GM23338 (cell line): ENCODE results near the gene HS6ST3. TPM values are rescaled to one million over a fixed set of nuclear protein-coding genes. Genes with fewer than 3 reads are reported as not detected.

Experiments
- ATAC-seq: fragments of 200-7000 bp; cut with Tn5 transposase; 3 replicates; pipeline ENCODE4 v1.9.1; 2020
- DNase-seq: peaks from one replicate; pipeline ENCODE4 v3.0.0-alpha.2; 2015; ENCODE audit warnings: low spot score
- H2AFZ ChIP-seq: fragments of 200-600 bp; sonication (generic); 2 replicates; pipeline ENCODE4 v1.8.0; 2016; ENCODE audit warnings: antibody characterized with exemption, mild to moderate bottlenecking, moderate library complexity
- H3F3A ChIP-seq: fragments of 200-600 bp; sonication (generic); replicated peaks from 2 replicates; pipeline ENCODE4 v1.8.0; 2017; ENCODE audit warnings: antibody characterized with exemption, mixed run types, low read depth
- H3K27ac ChIP-seq: fragments of 200-600 bp; sonication (generic); 2 replicates; pipeline ENCODE4 v1.6.1; 2016; ENCODE audit warnings: low read depth
- H3K27me3 ChIP-seq: fragments of 200-600 bp; sonication (generic); 2 replicates; pipeline ENCODE4 v1.8.0; 2016; ENCODE audit warnings: mild to moderate bottlenecking, mixed run types, moderate library complexity; ENCODE audit not compliant: insufficient read depth
- H3K36me3 ChIP-seq: fragments of 200-600 bp; sonication (generic); 2 replicates; pipeline ENCODE4 v1.8.0; 2016; ENCODE audit warnings: mild to moderate bottlenecking; ENCODE audit not compliant: insufficient read depth
- H3K4me1 ChIP-seq: fragments of 200-600 bp; sonication (generic); 2 replicates; pipeline ENCODE4 v1.8.0; 2016; ENCODE audit warnings: mild to moderate bottlenecking, moderate library complexity; ENCODE audit not compliant: insufficient read depth
- H3K4me2 ChIP-seq: fragments of 200-600 bp; sonication (generic); 2 replicates; pipeline ENCODE4 v1.7.1; 2017; ENCODE audit warnings: mixed run types
- H3K4me3 ChIP-seq: fragments of 200-600 bp; sonication (generic); 2 replicates; pipeline ENCODE4 v1.6.1; 2016; ENCODE audit warnings: mixed run types
- H3K79me2 ChIP-seq: fragments of 200-600 bp; sonication (generic); replicated peaks from 2 replicates; pipeline ENCODE4 v1.8.0; 2017; ENCODE audit warnings: mild to moderate bottlenecking; ENCODE audit not compliant: insufficient read depth
- H3K9me2 ChIP-seq: fragments of 200-600 bp; sonication (generic); 2 replicates; pipeline ENCODE4 v1.8.0; 2017; ENCODE audit not compliant: insufficient read depth
- H4K20me1 ChIP-seq: fragments of 200-600 bp; sonication (generic); replicated peaks from 2 replicates; pipeline ENCODE4 v1.8.0; 2017; ENCODE audit warnings: mild to moderate bottlenecking; ENCODE audit not compliant: insufficient read depth
- H3K27ac Mint-ChIP-seq: 2 replicates; pipeline ENCODE4 v1.8.0; 2020; ENCODE audit warnings: inconsistent platforms, mild to moderate bottlenecking, moderate library complexity, mixed read lengths
- H3K27me3 Mint-ChIP-seq: 3 replicates; pipeline ENCODE4 v1.8.0; 2022; ENCODE audit warnings: low read depth, mild to moderate bottlenecking, moderate library complexity, mixed read lengths, inconsistent platforms; ENCODE audit not compliant: insufficient read depth, poor library complexity
- H3K36me3 Mint-ChIP-seq: 3 replicates; pipeline ENCODE4 v1.8.0; 2021; ENCODE audit warnings: low read depth, mild to moderate bottlenecking, inconsistent platforms, moderate library complexity, mixed read lengths
- H3K4me1 Mint-ChIP-seq: 3 replicates; pipeline ENCODE4 v1.8.0; 2020; ENCODE audit warnings: mild to moderate bottlenecking, inconsistent platforms, mixed read lengths
- H3K4me3 Mint-ChIP-seq: 3 replicates; pipeline ENCODE4 v1.8.0; 2021; ENCODE audit warnings: moderate library complexity, mild to moderate bottlenecking, inconsistent platforms, mixed read lengths
- H3K9me3 Mint-ChIP-seq: 3 replicates; pipeline ENCODE4 v1.8.0; 2020; ENCODE audit warnings: moderate library complexity, mild to moderate bottlenecking, inconsistent platforms, mixed read lengths
- CREB1 ChIP-seq: fragments of 250-450 bp; sonication (Bioruptor Pico); IDR thresholded peaks from 2 replicates; pipeline ENCODE4 v1.5.0; 2020; ENCODE audit warnings: low read depth, mild to moderate bottlenecking, moderate library complexity
- CTCF ChIP-seq, 2 experiments: fragments of 200-600 bp in 1 of 2; sonication (generic) in 1 of 2; conservative IDR thresholded peaks; 2 replicates each; pipeline versions ENCODE4 v1.5.1 to v1.6.1; 2016 to 2017; ENCODE audit warnings: antibody characterized with exemption in 2 of 2, low read depth in 2 of 2, mild to moderate bottlenecking in 2 of 2, moderate library complexity in 1 of 2
- ETS1 ChIP-seq: IDR thresholded peaks from 2 replicates; pipeline ENCODE4 v1.6.1; 2016; ENCODE audit warnings: antibody characterized with exemption
- EZH2 ChIP-seq: fragments of 200-600 bp; sonication (generic); IDR thresholded peaks from one replicate; pipeline ENCODE4 v1.8.0; 2017; ENCODE audit warnings: antibody characterized with exemption, mild to moderate bottlenecking, low read depth; ENCODE audit not compliant: unreplicated experiment
- JUNB ChIP-seq: IDR thresholded peaks from one replicate; pipeline ENCODE4 v1.6.1; 2016; ENCODE audit warnings: antibody characterized with exemption; ENCODE audit not compliant: unreplicated experiment
- NANOG ChIP-seq: IDR thresholded peaks from 2 replicates; pipeline ENCODE4 v1.6.1; 2016; ENCODE audit warnings: antibody characterized with exemption, borderline replicate concordance
- POLR2AphosphoS5 ChIP-seq: IDR thresholded peaks from 2 replicates; pipeline ENCODE4 v1.6.1; 2016; ENCODE audit warnings: antibody characterized with exemption, low read depth
- REST ChIP-seq: IDR thresholded peaks from one replicate; pipeline ENCODE4 v1.6.1; 2018; ENCODE audit warnings: antibody characterized with exemption; ENCODE audit not compliant: unreplicated experiment
- STAT1 ChIP-seq: IDR thresholded peaks from one replicate; pipeline ENCODE4 v1.6.1; 2016; ENCODE audit warnings: antibody characterized with exemption; ENCODE audit not compliant: unreplicated experiment
- ZNF114 ChIP-seq: fragments of 250-450 bp; sonication (Bioruptor Pico); IDR thresholded peaks from 2 replicates; pipeline ENCODE4 v1.5.0; 2020; ENCODE audit warnings: mild to moderate bottlenecking, moderate library complexity
- ZNF462 ChIP-seq: fragments of 250-450 bp; sonication (Bioruptor Pico); IDR thresholded peaks from 2 replicates; pipeline ENCODE4 v1.5.0; 2020; ENCODE audit warnings: mild to moderate bottlenecking, moderate library complexity
- polyA plus RNA-seq: library from polyadenylated mRNA; unstranded; fragments of >200 nt; fragmentation: Nextera tagmentation; extraction: Ambion mirVana; gene quantifications from 2 replicates; pipeline ENCODE4 v1.2.1, GENCODE V29; 2016
- total RNA-seq: library from RNA; depleted of rRNA; stranded (reverse); fragments of >200 nt; shearing (Covaris generic); gene quantifications from 2 replicates; pipeline ENCODE4 v1.2.3, GENCODE V29; 2014

The HS6ST3 gene
- total and polyA plus RNA-seq, 2 experiments from 2014 or later: 0.52 to 0.80 TPM

DNA sequence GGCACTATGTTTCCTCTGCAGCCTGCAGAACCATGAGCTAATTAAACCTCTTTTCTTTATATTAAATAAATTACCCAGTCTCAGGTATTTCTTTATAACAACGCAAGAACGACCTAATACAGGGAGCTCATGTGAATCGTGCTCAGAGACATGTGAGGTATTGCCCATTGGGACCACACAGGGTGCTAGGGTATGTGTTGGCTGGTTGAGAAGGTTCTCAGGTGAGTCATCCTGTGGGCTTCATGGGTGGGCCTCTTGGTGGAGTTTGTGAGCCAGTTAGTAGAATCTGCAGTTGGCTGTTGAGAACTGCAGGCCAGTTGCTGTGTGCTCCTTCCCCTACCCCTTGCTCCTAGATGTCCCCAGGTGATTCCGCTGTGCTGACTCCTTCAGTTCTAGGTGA is 163.0 kb downstream of the HS6ST3 start:
- no peak overlapping the region for H3K4me3 Mint-ChIP-seq
- H3K4me1 Mint-ChIP-seq: peaks cover 9% of the 10 kb centered on the region
- DNase-seq: no peak
- TF ChIP-seq EZH2: no peak
- no peak for TF ChIP-seq ZNF462
- TF ChIP-seq ZNF114 (CRISPR knock-in tag): no peak
- no peak for TF ChIP-seq STAT1
- TF ChIP-seq ETS1: no peak
- no peak for TF ChIP-seq CTCF (conservative IDR thresholded peaks at IDR 0.05; ENCODE audit: low read depth in 2 of 2)
- no peak for TF ChIP-seq POLR2AphosphoS5
- no peak for TF ChIP-seq NANOG
- no peak for TF ChIP-seq REST
- no peak for TF ChIP-seq JUNB
- no peak for TF ChIP-seq CREB1 (CRISPR knock-in tag)
- no peaks in the 10 kb centered on the region; the same call in 2 of the 3 replicates for H3K36me3 Mint-ChIP-seq
- Histone ChIP-seq H3K27me3 (no peaks in the 10 kb centered on the region), H2AFZ (no peak overlapping the region), H3K4me2 (no peak overlapping the region), H3K4me1 (peaks cover 5% of the 10 kb centered on the region; the same call in 1 of the 2 replicates), H3F3A (no peaks in the 10 kb centered on the region), H3K4me3 (no peak overlapping the region), H4K20me1 (no peaks in the 10 kb centered on the region), H3K79me2 (no peaks in the 10 kb centered on the region), H3K9me2 (peaks cover 7% of the 10 kb centered on the region; the same call in 1 of the 2 replicates), H3K36me3 (no peaks in the 10 kb centered on the region), H3K27ac (no peak overlapping the region)
- H3K9me3 Mint-ChIP-seq: no peaks in the 10 kb centered on the region
- no peak for ATAC-seq
- peaks cover 1% of the 10 kb centered on the region for H3K27me3 Mint-ChIP-seq
- no peak overlapping the region for H3K27ac Mint-ChIP-seq
